ENCODE measurements around the gene SPATA2L. TPM values are rescaled to one million over a fixed set of nuclear protein-coding genes. Genes with fewer than 3 reads are reported as not detected.

Gene SPATA2L
- total and polyA plus RNA-seq, 2 of the 13 experiments (the other 11 are each of a cell fraction or from before 2014, with no cell fraction given) = 9.1 to 20.7 TPM

GRCh38 chr16:89739383-89739782 lies 37.9 kb upstream of the SPATA2L start:
- no peak overlapping the region for H3K27ac ChIP-seq (ENCODE audit: extremely low read length, insufficient read depth, low read length)
- peaks cover 41 to 92% of the 10 kb centered on the region in 2 experiments for H3K36me3 ChIP-seq (replicated peaks in 1 of 2; ENCODE audit: control insufficient read depth in 1 of 2, insufficient read depth in 2 of 2, low read length in 2 of 2)
- DNase-seq (ENCODE audit: low spot score) (no peak), FAIRE-seq (no peak), ATAC-seq (peak; percentile 5)
- no peaks in the 10 kb centered on the region for H3K9me3 ChIP-seq (ENCODE audit: low read length)
- in situ Hi-C loops (cut with HindIII; ENCODE audit: extremely low pct_ligation_motif_present, low pct_unique_long_range_greater_than_20kb) (no loop called here), intact Hi-C loops (cut with micrococcal nuclease; ENCODE audit: unreplicated experiment) (no loop called here)
- no peaks in the 10 kb centered on the region for H3K4me1 ChIP-seq (ENCODE audit: insufficient read depth, low read length)
- H3K27me3 ChIP-seq (ENCODE audit: control insufficient read depth in 1 of 2, insufficient read depth in 2 of 2, low read length in 2 of 2) = no peaks in the 10 kb centered on the region
- BruUV-seq (replicated peaks) = no TSS peak
- no peak overlapping the region for H3K4me3 ChIP-seq (replicated peaks in 1 of 3; ENCODE audit: insufficient read depth in 1 of 3, low read depth in 2 of 3, low read length in 3 of 3)
- no peak for TF ChIP-seq ATM (IDR thresholded peaks at IDR 0.05; ENCODE audit: borderline replicate concordance)
- TF ChIP-seq FIP1L1 (IDR thresholded peaks at IDR 0.05; ENCODE audit: borderline replicate concordance, insufficient read depth, low read depth, low read length) = no peak
- TF ChIP-seq MBD4 (IDR thresholded peaks at IDR 0.05; ENCODE audit: borderline replicate concordance, low read length) = no peak
- TF ChIP-seq AKAP8 (CRISPR knock-in tag; IDR thresholded peaks at IDR 0.05) = 0 out of 2 replicates have a peak, but pooled peaks have one; percentile 38
- TF ChIP-seq TRIM24 (CRISPR knock-in tag; IDR thresholded peaks at IDR 0.05) = no peak
- TF ChIP-seq ZNF274 (CRISPR knock-in tag; IDR thresholded peaks at IDR 0.05) = no peak
- peak; percentile 80 for TF ChIP-seq AGO2 (optimal IDR thresholded peaks at IDR 0.05; ENCODE audit: low read depth, low read length)
- no peak for TF ChIP-seq FLYWCH1 (CRISPR knock-in tag; IDR thresholded peaks at IDR 0.05)
- no peak for TF ChIP-seq SCMH1 (CRISPR knock-in tag; IDR thresholded peaks at IDR 0.05; ENCODE audit: borderline replicate concordance)
- TF ChIP-seq RBM22 (optimal IDR thresholded peaks at IDR 0.05; ENCODE audit: low read length) = peak; percentile 74
- TF ChIP-seq ZSCAN5A (CRISPR knock-in tag; IDR thresholded peaks at IDR 0.05; ENCODE audit: borderline replicate concordance) = no peak
- TF ChIP-seq CSRNP1 (CRISPR knock-in tag; IDR thresholded peaks at IDR 0.05) = 0 out of 2 replicates have a peak, but pooled peaks have one; percentile 46
- CTCF ChIA-PET (ENCODE audit: low intra/inter-chr PET ratio, low total read pairs) = no interaction called here
- H3K79me2 ChIP-seq (ENCODE audit: insufficient read depth, low read length) = no peaks in the 10 kb centered on the region
- H3K9ac ChIP-seq (ENCODE audit: insufficient read depth, low read depth, low read length) = no peak overlapping the region
- no peak overlapping the region for H3K4me2 ChIP-seq (ENCODE audit: low read depth, low read length)
- H4K20me1 ChIP-seq (ENCODE audit: insufficient read depth, low read length) = no peaks in the 10 kb centered on the region
- H2AFZ ChIP-seq (ENCODE audit: low read length) = no peak overlapping the region
- 94% methylated on average over 8 of the region's 9 CpGs for WGBS (ENCODE audit: low lambda C conversion rate)
- POLR2A ChIA-PET = interaction anchor here (1.0 to 2.0 kb wide), 2 partner anchors 33 to 39 kb away, joined by 4 read pairs; no protein-coding TSS in a partner anchor
